ENCODE data around the gene SLC6A8.
"Not testable (repeated sequence)": the region's sequence is repeated elsewhere in the genome, so short reads cannot be mapped to it uniquely, and the experiment has no call there.

SLC6A8 gene

DNA sequence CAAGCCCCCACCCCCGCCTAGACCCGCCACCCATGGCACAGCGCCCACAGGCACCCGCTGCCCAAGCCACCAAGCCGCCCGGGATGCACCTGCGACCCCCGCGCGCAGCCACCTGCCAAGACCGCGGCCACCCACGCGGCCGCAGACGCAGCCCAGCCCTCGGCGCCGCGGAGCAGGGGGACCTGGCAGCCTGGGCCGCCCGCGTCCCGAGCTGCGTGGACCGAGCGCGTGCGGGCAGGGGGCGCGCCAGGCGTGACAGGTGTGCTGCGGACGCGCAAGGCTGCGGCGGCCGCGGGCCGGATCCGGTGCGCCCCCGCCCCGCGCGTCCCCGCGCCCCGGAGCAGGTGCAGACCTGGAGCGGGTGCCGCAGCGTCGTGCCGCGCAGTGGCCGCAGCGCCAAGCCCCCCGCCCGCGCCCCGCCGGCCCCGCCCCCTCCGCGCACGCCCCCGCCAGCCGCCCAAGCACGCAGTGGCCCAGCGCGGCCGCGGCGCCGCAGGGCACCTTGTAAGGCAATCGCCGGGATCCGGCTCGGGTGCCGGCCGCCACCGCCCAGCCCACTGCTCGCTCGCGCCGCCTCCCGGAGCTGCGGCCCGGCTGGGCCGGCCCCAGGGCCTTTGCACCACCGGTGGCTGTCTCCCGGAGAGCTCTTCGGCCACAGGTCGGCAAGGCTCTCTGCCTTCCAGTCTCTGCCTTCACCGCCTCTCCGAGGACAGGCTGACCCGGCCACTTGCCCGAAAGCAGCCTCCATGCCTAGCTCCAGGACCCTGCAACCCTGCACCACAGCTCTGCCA, 14.1 kb upstream of the SLC6A8 start, which contains the start of gene PNCK:
TSS of gene PNCK (minus strand) at position 386 of the 791 bp plus-strand sequence. CDS start 737 bp downstream, outside the sequence.
- no peak within 1 kb of the TSS for H3K27ac Mint-ChIP-seq

DNA sequence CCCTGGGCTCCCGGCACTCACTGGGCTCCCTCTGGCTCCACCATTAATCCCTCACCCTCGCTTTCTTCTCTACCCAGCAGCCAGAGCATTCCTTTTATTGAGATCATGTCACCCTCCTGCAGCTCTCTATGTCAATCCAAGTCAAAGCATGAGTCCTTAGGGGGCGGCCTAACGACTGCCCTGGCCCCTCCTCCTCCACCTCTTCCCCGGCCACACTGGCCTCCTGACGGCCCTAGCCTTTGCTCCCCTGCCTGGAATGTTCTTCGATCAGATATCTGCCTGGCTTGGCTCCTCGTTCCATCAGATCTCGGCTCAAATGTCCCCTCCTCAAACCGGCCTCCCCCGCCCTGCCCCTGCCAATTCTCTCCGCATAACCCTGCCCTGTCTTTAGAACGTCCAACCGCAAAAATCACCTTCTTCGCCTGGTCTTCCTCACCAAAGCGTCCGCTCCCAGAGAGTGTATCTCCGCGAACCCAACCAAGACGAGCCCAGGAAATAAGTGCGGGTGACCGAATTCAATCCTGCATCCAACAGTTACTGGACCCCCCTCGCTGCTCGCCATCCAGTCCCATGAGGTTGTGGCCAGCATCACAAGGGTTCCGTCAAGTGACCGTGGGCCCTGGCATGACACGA, 13.4 kb upstream of the SLC6A8 start:
- Mint-ChIP-seq H3K4me1 (peaks cover 17% of the 10 kb centered on the region), H3K9me3 (peaks cover 53% of the 10 kb centered on the region), H3K36me3 (ENCODE audit: low read depth) (peaks cover 5% of the 10 kb centered on the region), H3K4me3 (peak overlapping the region; percentile 65), H3K27ac (no peak overlapping the region), H3K27me3 (ENCODE audit: low read depth, poor library complexity) (peaks cover 38% of the 10 kb centered on the region)
- TF ChIP-seq, protein P1, sequence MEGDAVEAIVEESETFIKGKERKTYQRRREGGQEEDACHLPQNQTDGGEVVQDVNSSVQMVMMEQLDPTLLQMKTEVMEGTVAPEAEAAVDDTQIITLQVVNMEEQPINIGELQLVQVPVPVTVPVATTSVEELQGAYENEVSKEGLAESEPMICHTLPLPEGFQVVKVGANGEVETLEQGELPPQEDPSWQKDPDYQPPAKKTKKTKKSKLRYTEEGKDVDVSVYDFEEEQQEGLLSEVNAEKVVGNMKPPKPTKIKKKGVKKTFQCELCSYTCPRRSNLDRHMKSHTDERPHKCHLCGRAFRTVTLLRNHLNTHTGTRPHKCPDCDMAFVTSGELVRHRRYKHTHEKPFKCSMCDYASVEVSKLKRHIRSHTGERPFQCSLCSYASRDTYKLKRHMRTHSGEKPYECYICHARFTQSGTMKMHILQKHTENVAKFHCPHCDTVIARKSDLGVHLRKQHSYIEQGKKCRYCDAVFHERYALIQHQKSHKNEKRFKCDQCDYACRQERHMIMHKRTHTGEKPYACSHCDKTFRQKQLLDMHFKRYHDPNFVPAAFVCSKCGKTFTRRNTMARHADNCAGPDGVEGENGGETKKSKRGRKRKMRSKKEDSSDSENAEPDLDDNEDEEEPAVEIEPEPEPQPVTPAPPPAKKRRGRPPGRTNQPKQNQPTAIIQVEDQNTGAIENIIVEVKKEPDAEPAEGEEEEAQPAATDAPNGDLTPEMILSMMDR (IDR thresholded peaks at IDR 0.05): no peak
- DNase-seq: no peak

More for the DNA sequence above, 14.1 kb upstream of the SLC6A8 start, which contains the start of gene PNCK:
- H3K4me1 Mint-ChIP-seq: peaks cover 17% of the 10 kb centered on the region
- H3K27me3 Mint-ChIP-seq (ENCODE audit: low read depth, poor library complexity): peaks cover 33% of the 10 kb centered on the region
- no peak for DNase-seq
- peaks cover 46% of the 10 kb centered on the region for H3K9me3 Mint-ChIP-seq
- H3K36me3 Mint-ChIP-seq (ENCODE audit: low read depth): peaks cover 5% of the 10 kb centered on the region
- peak within 1 kb of the TSS; percentile 65 for H3K4me3 Mint-ChIP-seq
- TF ChIP-seq, protein P1 (IDR thresholded peaks at IDR 0.05): no peak

DNA sequence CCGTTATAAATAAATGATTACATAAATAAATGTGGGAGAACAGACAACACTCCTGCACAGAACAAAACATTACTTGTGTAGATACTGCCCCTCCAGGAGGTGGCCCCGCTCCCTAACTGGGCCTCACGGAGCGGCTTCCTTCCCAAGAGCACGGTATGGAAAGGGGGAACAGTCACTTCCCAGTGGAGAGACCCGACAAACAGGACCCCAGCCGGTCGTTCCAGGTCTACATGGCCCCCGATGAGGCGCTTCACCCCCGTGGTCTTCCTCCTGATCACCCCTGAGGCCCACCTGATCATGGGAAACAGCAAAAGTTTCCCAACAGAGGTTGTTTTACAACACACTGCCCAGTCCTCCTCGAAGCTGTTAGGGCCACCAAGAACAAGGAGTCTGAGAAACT, 6.6 kb upstream of the SLC6A8 start:
- H3K4me3 Mint-ChIP-seq: no peak overlapping the region
- no peak for DNase-seq
- peaks cover 10% of the 10 kb centered on the region for H3K27me3 Mint-ChIP-seq (ENCODE audit: low read depth, poor library complexity)
- no peak overlapping the region for H3K27ac Mint-ChIP-seq
- H3K36me3 Mint-ChIP-seq (ENCODE audit: low read depth): peaks cover 4% of the 10 kb centered on the region
- peaks cover 8% of the 10 kb centered on the region for H3K4me1 Mint-ChIP-seq
- peaks cover 50% of the 10 kb centered on the region for H3K9me3 Mint-ChIP-seq
- TF ChIP-seq, protein P1 (IDR thresholded peaks at IDR 0.05): no peak

DNA sequence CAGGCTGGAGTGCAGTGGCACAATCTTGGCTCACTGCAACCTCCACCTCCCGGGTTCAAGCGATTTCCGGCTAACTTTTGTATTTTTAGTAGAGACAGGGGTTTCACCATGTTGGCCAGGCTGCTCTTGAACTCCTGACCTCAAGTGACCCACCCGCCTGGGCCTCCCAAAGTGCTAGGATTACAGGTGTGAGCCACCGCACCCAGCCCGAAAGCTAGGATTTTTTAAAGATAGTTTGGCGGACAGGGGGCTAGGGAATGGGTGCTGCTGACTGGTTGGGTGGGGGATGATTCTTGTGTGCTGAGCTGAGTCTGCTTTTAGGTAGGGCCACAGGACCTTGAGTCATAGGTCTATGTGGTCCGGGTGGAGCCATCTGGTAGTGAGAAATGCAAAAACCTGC, 4.2 kb upstream of the SLC6A8 start:
- not testable (repeated sequence) for H3K27me3 Mint-ChIP-seq (ENCODE audit: low read depth, poor library complexity); H3K4me3 Mint-ChIP-seq; H3K27ac Mint-ChIP-seq; DNase-seq; H3K36me3 Mint-ChIP-seq (ENCODE audit: low read depth)
- H3K9me3 Mint-ChIP-seq: peaks cover 49% of the 10 kb centered on the region
- peaks cover 15% of the 10 kb centered on the region for H3K4me1 Mint-ChIP-seq

DNA sequence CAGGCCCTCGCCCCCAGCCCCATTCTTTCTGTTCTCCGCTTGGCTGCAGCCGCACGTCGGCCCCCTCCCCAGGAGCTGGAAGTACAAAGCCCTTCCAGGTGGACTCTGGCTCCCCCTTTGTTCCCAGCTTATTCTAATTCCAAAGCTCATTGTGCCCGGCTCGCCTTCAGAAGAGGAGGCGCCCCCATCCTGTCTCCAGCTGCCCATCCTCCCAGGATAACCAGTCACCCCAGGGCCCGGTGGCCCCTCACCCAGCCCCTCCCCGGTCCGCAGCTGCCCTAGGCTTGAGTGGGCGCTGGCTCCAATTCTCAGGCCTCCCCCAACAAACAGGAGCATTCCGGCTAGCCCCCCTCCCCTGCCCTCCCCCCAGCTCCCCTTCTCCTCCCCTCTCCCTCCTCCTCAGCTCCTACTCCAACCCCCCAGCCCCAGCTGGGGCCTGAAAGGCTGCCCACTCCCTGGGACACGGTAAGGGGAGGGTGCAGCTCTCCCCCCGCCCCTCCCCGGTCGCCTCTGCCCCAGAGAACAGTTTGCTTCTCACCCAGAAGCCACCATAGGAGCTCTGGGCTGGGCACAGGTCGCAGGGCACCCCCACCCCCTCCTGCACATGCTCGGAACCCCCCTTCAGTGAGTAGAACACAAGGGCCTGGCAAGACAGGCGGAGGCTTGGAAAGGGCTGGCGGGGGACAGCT, 3.1 kb upstream of the SLC6A8 start:
- Mint-ChIP-seq H3K27me3 (ENCODE audit: low read depth, poor library complexity) (peaks cover 3% of the 10 kb centered on the region), H3K27ac (no peak overlapping the region), H3K9me3 (peaks cover 40% of the 10 kb centered on the region), H3K4me3 (no peak overlapping the region), H3K36me3 (ENCODE audit: low read depth) (peaks cover 4% of the 10 kb centered on the region), H3K4me1 (peaks cover 15% of the 10 kb centered on the region)
- TF ChIP-seq, protein P1 (IDR thresholded peaks at IDR 0.05): no peak
- no peak for DNase-seq

DNA sequence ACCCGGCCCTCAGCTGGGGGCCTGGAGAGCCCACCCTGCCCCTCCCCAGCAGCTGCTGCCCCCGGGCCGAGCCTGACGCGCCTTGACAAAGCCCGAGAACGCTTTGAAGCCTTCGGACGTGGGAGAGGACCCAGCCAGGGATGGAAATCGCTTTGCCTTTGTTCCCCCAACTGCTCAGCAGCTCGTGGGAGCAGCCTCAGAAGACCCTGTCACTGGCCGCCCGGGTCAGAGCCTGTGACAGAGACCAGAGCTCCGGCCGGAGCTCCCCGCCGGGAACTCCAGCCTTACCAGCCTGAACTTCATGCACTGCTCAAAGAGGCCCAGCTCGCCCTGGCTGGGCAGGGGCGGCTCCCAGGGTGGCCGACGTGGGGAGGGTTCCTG, 2.6 kb upstream of the SLC6A8 start:
- H3K4me3 Mint-ChIP-seq: no peak overlapping the region
- H3K9me3 Mint-ChIP-seq: peaks cover 35% of the 10 kb centered on the region
- peaks cover 15% of the 10 kb centered on the region for H3K4me1 Mint-ChIP-seq
- DNase-seq: no peak
- TF ChIP-seq, protein P1 (IDR thresholded peaks at IDR 0.05): no peak
- peaks cover 4% of the 10 kb centered on the region for H3K36me3 Mint-ChIP-seq (ENCODE audit: low read depth)
- no peak overlapping the region for H3K27ac Mint-ChIP-seq
- peaks cover 3% of the 10 kb centered on the region for H3K27me3 Mint-ChIP-seq (ENCODE audit: low read depth, poor library complexity)

Measured in nephron progenitor cell (in vitro differentiated cells).